ENCODE measurements around the gene ZNF333. TPM values are rescaled to one million over a fixed set of nuclear protein-coding genes. Genes with fewer than 3 reads are reported as not detected.
"Not testable (repeated sequence)": the region's sequence is repeated elsewhere in the genome, so short reads cannot be mapped to it uniquely, and the experiment has no call there.

Gene ZNF333
- total RNA-seq, 3 donors from 2014 or later: 28.5 to 31.6 (median 29.4) TPM

DNA sequence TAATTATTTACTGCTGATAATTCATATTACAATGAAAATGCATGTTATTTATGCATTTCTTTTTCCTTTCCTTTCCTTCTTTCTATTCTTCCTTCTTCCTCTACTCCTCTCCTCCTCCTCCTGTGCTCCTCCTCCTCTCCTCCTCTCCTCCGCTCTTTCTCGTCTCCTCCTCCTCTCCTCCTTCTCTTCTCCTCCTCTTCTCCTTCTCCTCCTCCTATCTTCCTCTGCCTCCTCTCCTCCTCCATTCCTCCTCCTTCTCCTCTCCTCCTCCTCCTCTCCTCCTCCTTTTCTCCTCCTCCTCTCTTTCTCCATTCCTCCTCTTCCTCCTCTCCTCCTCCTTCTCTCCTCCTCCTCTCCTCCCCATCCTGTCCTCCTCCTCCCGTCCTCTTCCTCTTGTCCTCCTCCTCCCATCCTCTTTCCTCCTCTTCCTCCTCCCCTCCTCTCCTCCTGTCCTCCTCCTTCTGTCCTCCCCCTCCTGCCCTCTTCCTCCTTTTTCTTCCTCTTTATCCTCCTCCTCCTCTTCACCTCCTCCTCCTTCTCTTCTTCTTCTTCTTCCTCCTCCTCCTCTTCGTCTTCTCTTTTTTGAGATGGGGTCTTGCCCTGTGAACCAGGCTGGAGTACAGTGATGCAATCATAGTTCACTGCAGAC, 73.8 kb downstream of the ZNF333 start:
- intact Hi-C loops (cut with DNase I; ENCODE audit: low total_unique reads): no loop called here
- Histone ChIP-seq H3K36me3 (no peaks in the 10 kb centered on the region), H3K27ac (no peak overlapping the region), H3K4me1 (no peaks in the 10 kb centered on the region), H3K9me3 (peaks cover 0 to 3% of the 10 kb centered on the region in 2 donors), H3K4me3 (no peak overlapping the region), H3K27me3 (no peaks in the 10 kb centered on the region)
- DNase-seq (ENCODE audit: low spot score in 2 of 2): no peak
- TF ChIP-seq POLR2AphosphoS5 (IDR thresholded peaks at IDR 0.05) (no peak), POLR2A (IDR thresholded peaks at IDR 0.05) (no peak), CTCF (IDR thresholded peaks at IDR 0.05) (no peak)

- TF ChIP-seq POLR2A (IDR thresholded peaks at IDR 0.05): no peak
- TF ChIP-seq CTCF (IDR thresholded peaks at IDR 0.05): no peak
- TF ChIP-seq POLR2AphosphoS5 (IDR thresholded peaks at IDR 0.05): no peak
- no peak for DNase-seq (ENCODE audit: low spot score in 2 of 2)
- Histone ChIP-seq H3K36me3 (no peaks in the 10 kb centered on the region), H3K9me3 (peaks cover 0 to 3% of the 10 kb centered on the region in 2 donors), H3K4me3 (no peak overlapping the region), H3K27me3 (no peaks in the 10 kb centered on the region), H3K27ac (no peak overlapping the region), H3K4me1 (no peaks in the 10 kb centered on the region)
- intact Hi-C loops (cut with DNase I; ENCODE audit: low total_unique reads): no loop called here
These were observed 74.6 kb downstream of the ZNF333 start for GRCh38 chr19:14764401-14764800.

DNA sequence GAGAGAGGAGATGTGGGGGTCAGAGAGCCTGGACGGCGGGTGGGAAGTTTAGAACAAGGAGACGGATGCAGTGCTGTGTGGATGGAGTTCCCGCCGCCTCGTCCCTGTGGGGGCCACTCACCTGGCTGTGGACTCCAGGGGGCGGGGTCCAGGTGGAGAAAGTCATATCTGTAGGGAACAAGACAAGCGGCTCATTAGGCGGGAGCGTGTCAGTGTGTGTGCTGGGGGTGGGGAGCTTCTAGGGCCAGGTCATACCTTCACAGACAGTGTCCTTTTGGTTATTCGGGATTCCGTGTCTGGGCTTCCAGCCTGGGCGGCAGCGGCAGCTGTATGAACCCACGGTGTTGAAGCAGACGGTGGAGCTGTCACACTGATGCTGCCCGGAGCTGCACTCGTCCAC, 75.6 kb downstream of the ZNF333 start:
- H3K4me1 ChIP-seq; H3K27ac ChIP-seq; H3K36me3 ChIP-seq; H3K4me3 ChIP-seq; H3K9me3 ChIP-seq; intact Hi-C loops (cut with DNase I; ENCODE audit: low total_unique reads); H3K27me3 ChIP-seq: not testable (repeated sequence)
- peak in 1 of 2 donors; percentile 34 for DNase-seq (ENCODE audit: low spot score in 2 of 2)

- H3K4me1 ChIP-seq; H3K4me3 ChIP-seq; H3K9me3 ChIP-seq; H3K36me3 ChIP-seq; H3K27me3 ChIP-seq; H3K27ac ChIP-seq; intact Hi-C loops (cut with DNase I; ENCODE audit: low total_unique reads): not testable (repeated sequence)
- peak in 1 of 2 donors; percentile 24 for DNase-seq (ENCODE audit: low spot score in 2 of 2)
These were observed 76.0 kb downstream of the ZNF333 start for GRCh38 chr19:14765841-14766240.

- H3K27ac ChIP-seq: no peak overlapping the region
- H3K36me3 ChIP-seq: no peaks in the 10 kb centered on the region
- no peaks in the 10 kb centered on the region for H3K4me1 ChIP-seq
- H3K4me3 ChIP-seq: no peak overlapping the region
- intact Hi-C loops (cut with DNase I; ENCODE audit: low total_unique reads): no loop called here
- no peaks in the 10 kb centered on the region for H3K27me3 ChIP-seq
- TF ChIP-seq CTCF (IDR thresholded peaks at IDR 0.05): no peak
- no peak for TF ChIP-seq POLR2A (IDR thresholded peaks at IDR 0.05)
- no peak for TF ChIP-seq POLR2AphosphoS5 (IDR thresholded peaks at IDR 0.05)
- H3K9me3 ChIP-seq: peaks cover 0 to 3% of the 10 kb centered on the region in 2 donors
- peak in 1 of 2 donors; percentile 37 for DNase-seq (ENCODE audit: low spot score in 2 of 2)
These were observed 77.7 kb downstream of the ZNF333 start for GRCh38 chr19:14767466-14767971.

- peak in 1 of 2 donors; percentile 5 for DNase-seq (ENCODE audit: low spot score in 2 of 2)
- no peaks in the 10 kb centered on the region for H3K27me3 ChIP-seq
These were observed 78.2 kb downstream of the ZNF333 start for GRCh38 chr19:14768001-14768400.

More at GRCh38 chr19:14768001-14768400, 78.2 kb downstream of the ZNF333 start:
- no peaks in the 10 kb centered on the region for H3K4me1 ChIP-seq
- no peak for TF ChIP-seq POLR2A (IDR thresholded peaks at IDR 0.05)
- no peak for TF ChIP-seq CTCF (IDR thresholded peaks at IDR 0.05)
- no peak for TF ChIP-seq POLR2AphosphoS5 (IDR thresholded peaks at IDR 0.05)
- H3K27ac ChIP-seq: no peak overlapping the region
- intact Hi-C loops (cut with DNase I; ENCODE audit: low total_unique reads): no loop called here
- H3K9me3 ChIP-seq: peaks cover 0 to 1% of the 10 kb centered on the region in 2 donors
- H3K36me3 ChIP-seq: no peaks in the 10 kb centered on the region
- H3K4me3 ChIP-seq: no peak overlapping the region
